ENCODE measurements around the gene PHACTR1. TPM values are rescaled to one million over a fixed set of nuclear protein-coding genes. Genes with fewer than 3 reads are reported as not detected.

Gene PHACTR1
- total RNA-seq, 2 donors from 2014 or later, result 0.05 to 0.29 TPM

DNA sequence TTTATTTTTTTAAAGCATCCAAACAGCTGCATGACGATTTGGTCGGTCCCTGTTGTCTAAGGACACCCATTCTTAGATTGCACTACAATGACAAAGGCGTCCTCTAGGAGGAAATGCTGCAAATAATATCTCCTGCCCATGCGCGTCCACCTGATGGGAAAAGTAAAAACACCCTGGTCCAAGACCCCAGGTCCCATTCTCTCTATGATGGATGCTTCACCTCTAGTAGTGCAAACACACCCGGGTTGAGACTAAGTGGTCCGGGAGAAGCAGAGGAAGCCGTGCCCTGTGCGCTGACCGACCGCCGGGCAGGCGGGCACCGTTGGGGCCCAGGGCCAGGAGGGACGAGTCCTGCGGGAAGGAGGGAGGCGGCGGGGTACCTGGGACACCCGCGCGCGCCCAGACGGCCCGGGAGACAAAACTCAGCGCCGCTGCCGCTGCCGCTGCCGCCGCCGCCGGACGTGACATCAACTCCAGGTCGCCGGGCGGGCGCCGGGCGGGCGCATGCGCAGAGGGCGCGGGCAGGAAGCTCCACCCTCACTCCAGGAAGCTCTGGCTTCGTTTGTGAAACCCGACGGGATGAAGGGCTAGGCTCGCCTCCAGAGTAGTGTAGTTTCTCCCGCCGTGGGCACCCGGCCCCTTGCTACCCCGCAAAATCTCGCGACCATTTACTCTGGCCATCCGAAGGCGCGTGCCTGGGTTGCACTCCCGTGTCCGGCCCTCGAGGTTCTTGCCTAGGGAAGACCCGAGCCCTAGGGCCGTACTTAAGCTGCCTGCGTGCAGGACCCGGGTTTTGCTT lies 611.7 kb downstream of the PHACTR1 start, which contains the start of gene TBC1D7:
Gene TBC1D7, minus strand, starts transcription at position 462 of the 799 bp plus-strand sequence. CDS start 1,639 bp downstream, outside the sequence.
- ATAC-seq (peak; percentile 92 to 93), DNase-seq (ENCODE audit: low spot score in 2 of 2) (peak; percentile 93)
- H3K36me3 Mint-ChIP-seq, result peaks cover 0 to 10% of the 10 kb centered on the region in 2 donors
- H3K9me3 Mint-ChIP-seq, result no peaks in the 10 kb centered on the region
- H3K27ac Mint-ChIP-seq, result peak within 1 kb of the TSS; percentile 96

DNA sequence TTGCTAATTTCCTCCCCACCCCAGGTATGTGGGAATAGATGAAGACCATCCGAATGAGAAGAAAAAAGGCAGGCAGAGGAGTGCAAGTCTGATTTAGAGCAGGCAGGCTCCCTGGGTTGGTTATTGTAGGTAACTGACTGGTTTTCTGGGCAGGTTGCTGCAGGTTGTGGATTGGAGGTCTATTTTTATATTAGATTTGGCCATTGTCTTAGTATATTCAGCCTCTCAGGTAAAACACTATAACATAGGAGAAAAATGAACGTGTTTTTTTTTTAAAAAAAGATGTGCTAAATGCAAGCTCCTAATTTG lies 612.3 kb downstream of the PHACTR1 start:
- no peak for DNase-seq (ENCODE audit: low spot score in 2 of 2)
- H3K27ac Mint-ChIP-seq, result peak overlapping the region; percentile 96
- H3K36me3 Mint-ChIP-seq, result peaks cover 0 to 10% of the 10 kb centered on the region in 2 donors
- ATAC-seq, result no peak
- no peaks in the 10 kb centered on the region for H3K9me3 Mint-ChIP-seq

DNA sequence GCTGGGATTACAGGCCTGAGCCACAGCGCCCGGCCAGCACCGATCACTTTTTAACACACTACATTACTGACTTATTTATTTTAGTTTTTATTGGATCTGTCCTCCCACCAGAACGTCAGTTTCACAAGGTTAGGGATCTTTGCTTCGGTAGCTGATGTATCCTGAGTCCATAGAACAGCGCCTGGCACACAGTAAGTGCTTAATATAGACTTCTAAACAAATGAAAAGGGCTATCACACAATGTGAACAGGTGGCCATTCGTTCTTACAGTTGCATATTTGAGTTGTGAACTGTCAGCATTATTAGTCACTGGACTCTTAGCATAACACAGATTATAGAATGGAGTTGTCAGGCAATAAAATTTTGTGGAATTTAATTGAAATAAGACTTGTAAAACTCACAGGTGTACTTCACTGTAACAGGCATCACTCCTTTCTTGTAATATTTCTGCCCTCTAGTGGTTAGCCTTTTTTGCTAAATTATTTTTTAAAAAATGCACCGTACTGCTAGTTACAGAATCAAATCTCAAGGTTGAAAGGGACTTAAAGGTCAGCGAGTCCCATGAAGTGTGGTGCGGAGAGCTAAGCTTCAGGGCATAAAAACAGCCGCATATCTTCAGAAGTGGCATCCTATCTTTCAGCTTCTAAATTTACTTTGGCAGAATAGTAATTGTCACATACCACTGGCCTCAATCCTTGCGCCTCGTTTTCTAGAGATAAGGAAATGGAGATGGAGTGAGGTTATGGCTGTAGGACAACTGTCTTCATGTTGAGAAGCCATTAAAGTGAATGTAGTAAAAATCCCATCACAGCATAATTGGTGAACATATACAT lies 615.2 kb downstream of the PHACTR1 start:
- Mint-ChIP-seq H3K27ac (peak overlapping the region in 1 of 2 donors; percentile 43), H3K36me3 (peaks cover 0 to 10% of the 10 kb centered on the region in 2 donors), H3K9me3 (no peaks in the 10 kb centered on the region)
- ATAC-seq, result no peak
- no peak for DNase-seq (ENCODE audit: low spot score in 2 of 2)

DNA sequence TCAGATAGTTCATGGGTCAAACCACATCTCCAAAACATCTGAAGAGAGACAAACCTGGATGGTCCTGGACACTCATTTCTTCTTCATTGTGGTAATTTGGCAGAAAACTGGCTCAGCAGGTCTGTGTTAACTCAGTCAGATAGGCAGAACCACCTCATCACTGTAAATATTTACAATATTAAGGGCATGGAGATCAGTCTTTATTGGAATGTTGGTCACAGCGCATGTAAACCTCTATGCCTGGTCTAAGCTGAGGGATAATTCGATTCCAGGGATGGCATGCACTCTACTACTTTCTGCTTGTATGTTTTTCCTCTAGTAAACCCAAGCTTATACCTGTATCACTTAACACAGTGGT lies 615.8 kb downstream of the PHACTR1 start:
- Mint-ChIP-seq H3K36me3 (peaks cover 0 to 10% of the 10 kb centered on the region in 2 donors), H3K27ac (no peak overlapping the region), H3K9me3 (no peaks in the 10 kb centered on the region)
- no peak for ATAC-seq
- DNase-seq (ENCODE audit: low spot score in 2 of 2), result no peak

DNA sequence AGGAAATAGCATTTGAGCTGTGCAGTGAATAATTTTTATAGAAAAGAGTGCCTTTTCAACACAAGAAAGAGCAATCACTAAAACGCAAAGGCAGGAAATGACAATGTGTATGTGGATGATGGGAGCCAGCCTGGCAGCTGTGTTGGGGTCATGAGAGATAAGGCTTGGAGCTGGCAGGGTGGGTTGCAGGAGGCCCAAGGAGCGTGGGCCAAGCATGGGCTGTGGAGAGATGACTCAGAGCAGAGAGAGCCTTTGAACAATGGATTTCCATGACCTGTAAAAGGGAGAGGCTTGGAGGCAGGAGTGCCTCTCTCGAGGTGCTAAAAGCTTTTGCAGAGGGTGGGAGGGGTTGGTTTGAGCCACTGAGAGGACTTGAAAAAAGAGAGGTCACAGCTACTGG lies 618.4 kb downstream of the PHACTR1 start:
- Mint-ChIP-seq H3K9me3 (no peaks in the 10 kb centered on the region), H3K27ac (peak overlapping the region in 1 of 2 donors; percentile 3), H3K36me3 (no peaks in the 10 kb centered on the region)
- DNase-seq (ENCODE audit: low spot score in 2 of 2) (no peak), ATAC-seq (no peak)

DNA sequence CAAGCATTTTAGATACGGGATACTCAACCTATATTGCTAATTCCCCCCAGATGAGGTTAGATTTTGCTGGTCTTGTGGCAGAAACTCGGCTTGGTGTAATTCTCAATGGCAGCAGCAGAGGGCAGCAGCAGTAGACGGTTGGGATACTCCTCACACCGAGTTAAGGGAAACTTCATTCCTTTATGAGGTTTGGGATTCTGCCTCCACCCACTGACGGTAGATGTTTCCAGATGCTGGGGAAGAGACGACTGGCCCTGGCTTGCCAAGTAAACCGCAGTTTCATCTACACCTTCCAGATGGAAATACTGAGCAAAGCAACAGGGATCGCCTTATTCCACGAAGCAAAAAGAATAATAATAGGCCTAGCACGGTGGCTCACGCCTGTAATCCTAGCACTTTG lies 620.0 kb downstream of the PHACTR1 start:
- Mint-ChIP-seq H3K9me3 (peaks cover 0 to 6% of the 10 kb centered on the region in 2 donors), H3K36me3 (peaks cover 0 to 5% of the 10 kb centered on the region in 2 donors), H3K27ac (no peak overlapping the region)
- DNase-seq (ENCODE audit: low spot score in 2 of 2), result peak; percentile 71 to 83
- ATAC-seq, result peak; percentile 72 to 73

DNA sequence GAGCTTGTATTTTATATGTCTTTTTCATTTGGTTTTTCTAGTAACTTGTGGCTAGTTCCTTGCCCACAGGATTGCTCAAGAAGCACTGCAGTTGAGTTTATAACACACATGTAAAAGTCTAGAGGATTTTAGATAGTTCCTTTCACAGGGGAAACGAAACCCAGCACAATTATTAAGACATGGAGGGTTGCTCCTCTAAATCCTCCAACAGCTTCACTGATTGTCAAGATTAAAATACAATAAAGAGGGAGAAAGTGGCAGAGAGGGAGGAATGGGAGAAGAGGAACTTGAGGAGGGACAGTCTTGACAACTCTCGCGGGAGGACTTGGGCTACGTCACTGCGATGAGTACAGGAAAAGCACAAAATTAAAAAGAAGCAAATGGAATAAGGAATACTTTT lies 621.5 kb downstream of the PHACTR1 start:
- H3K36me3 Mint-ChIP-seq, result peaks cover 0 to 16% of the 10 kb centered on the region in 2 donors
- peaks cover 8 to 17% of the 10 kb centered on the region in 2 donors for H3K9me3 Mint-ChIP-seq
- ATAC-seq (no peak), DNase-seq (ENCODE audit: low spot score in 2 of 2) (no peak)
- H3K27ac Mint-ChIP-seq, result no peak overlapping the region

Data from activated naive CD4-positive, alpha-beta T cell treated with anti-CD3 and anti-CD28 coated beads, Interleukin-2, amount 50 U/mL, for 72 hours (primary cell).